ENCODE data around the gene PCYT2.

GRCh38 chr17:81932333-81932983 is 21.3 kb upstream of the PCYT2 start:
- TF ChIP-seq CTCF (conservative IDR thresholded peaks at IDR 0.05 in 1 of 2, IDR thresholded peaks at IDR 0.05 in 1 of 2; ENCODE audit: extremely low read depth in 1 of 2, insufficient read depth in 1 of 2, low read depth in 1 of 2, low read length in 2 of 2) (no peak), EZH2 (IDR thresholded peaks at IDR 0.05; ENCODE audit: borderline replicate concordance, low read length) (no peak)

Data from mammary epithelial cell (primary cell).